Measurements from ENCODE around the gene TMEM86A. TPM values are rescaled to one million over a fixed set of nuclear protein-coding genes. Genes with fewer than 3 reads are reported as not detected.

Gene TMEM86A
- total and polyA plus RNA-seq, 11 donors: 2.3 to 13.1 (median 4.7) TPM

- intact Hi-C loops (cut with DNase I): loop anchor here in 3 of 10 donors (5.0 kb wide), 3 partner anchors 59 to 374 kb away; partner anchors contain the start of genes UEVLD (in 2 of the 3), GTF2H1 (in 1 of the 3) and HPS5 (in 1 of the 3)
- no peaks in the 10 kb centered on the region for H3K27me3 ChIP-seq
- no peak for DNase-seq
- no peak for TF ChIP-seq POLR2A (IDR thresholded peaks at IDR 0.05)
- TF ChIP-seq, protein P1, sequence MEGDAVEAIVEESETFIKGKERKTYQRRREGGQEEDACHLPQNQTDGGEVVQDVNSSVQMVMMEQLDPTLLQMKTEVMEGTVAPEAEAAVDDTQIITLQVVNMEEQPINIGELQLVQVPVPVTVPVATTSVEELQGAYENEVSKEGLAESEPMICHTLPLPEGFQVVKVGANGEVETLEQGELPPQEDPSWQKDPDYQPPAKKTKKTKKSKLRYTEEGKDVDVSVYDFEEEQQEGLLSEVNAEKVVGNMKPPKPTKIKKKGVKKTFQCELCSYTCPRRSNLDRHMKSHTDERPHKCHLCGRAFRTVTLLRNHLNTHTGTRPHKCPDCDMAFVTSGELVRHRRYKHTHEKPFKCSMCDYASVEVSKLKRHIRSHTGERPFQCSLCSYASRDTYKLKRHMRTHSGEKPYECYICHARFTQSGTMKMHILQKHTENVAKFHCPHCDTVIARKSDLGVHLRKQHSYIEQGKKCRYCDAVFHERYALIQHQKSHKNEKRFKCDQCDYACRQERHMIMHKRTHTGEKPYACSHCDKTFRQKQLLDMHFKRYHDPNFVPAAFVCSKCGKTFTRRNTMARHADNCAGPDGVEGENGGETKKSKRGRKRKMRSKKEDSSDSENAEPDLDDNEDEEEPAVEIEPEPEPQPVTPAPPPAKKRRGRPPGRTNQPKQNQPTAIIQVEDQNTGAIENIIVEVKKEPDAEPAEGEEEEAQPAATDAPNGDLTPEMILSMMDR (IDR thresholded peaks at IDR 0.05): no peak
- H3K36me3 ChIP-seq: peaks cover 0 to 6% (median 4%) of the 10 kb centered on the region in 9 donors
- no peak overlapping the region for H3K4me3 ChIP-seq
- H3K4me1 ChIP-seq: peaks cover 0 to 36% (median 19%) of the 10 kb centered on the region in 12 donors
- no peak overlapping the region for H3K27ac ChIP-seq
- no peaks in the 10 kb centered on the region for H3K9me3 ChIP-seq
- no peak for ATAC-seq
- WGBS, 4 donors: 78 to 95% (median 91%) methylated on average over 2 of the region's 2 CpGs
Observed at GRCh38 chr11:18696638-18697225, 1.8 kb upstream of the TMEM86A start.

GRCh38 chr11:18697576-18697975 is 1.0 kb upstream of the TMEM86A start:
- peaks cover 0 to 15% (median 4%) of the 10 kb centered on the region in 9 donors for H3K36me3 ChIP-seq
- intact Hi-C loops (cut with DNase I): loop anchor here in 3 of 10 donors (5.0 kb wide), 3 partner anchors 60 to 375 kb away; partner anchors contain the start of genes UEVLD (in 2 of the 3), GTF2H1 (in 1 of the 3) and HPS5 (in 1 of the 3)
- no peaks in the 10 kb centered on the region for H3K9me3 ChIP-seq
- H3K4me1 ChIP-seq: peaks cover 0 to 36% (median 20%) of the 10 kb centered on the region in 12 donors
- no peaks in the 10 kb centered on the region for H3K27me3 ChIP-seq
- 87 to 91% (median 90%) methylated on average over 4 of the region's 4 CpGs for WGBS, 4 donors
- TF ChIP-seq, protein P1 (IDR thresholded peaks at IDR 0.05): no peak
- TF ChIP-seq POLR2A (IDR thresholded peaks at IDR 0.05): no peak
- no peak for ATAC-seq
- H3K4me3 ChIP-seq: no peak overlapping the region
- peak overlapping the region in 4 of 12 donors; percentile 85 to 94 (median 88) for H3K27ac ChIP-seq
- no peak for DNase-seq

GRCh38 chr11:18699269-18699596 is 654 bp downstream of the TMEM86A start:
- Histone ChIP-seq H3K4me3 (peak overlapping the region; percentile 64 to 97 (median 86)), H3K27ac (peak overlapping the region; percentile 38 to 97 (median 87)), H3K9me3 (no peaks in the 10 kb centered on the region), H3K4me1 (peaks cover 0 to 43% (median 23%) of the 10 kb centered on the region in 12 donors), H3K27me3 (no peaks in the 10 kb centered on the region), H3K36me3 (peaks cover 0 to 19% (median 4%) of the 10 kb centered on the region in 9 donors)
- intact Hi-C loops (cut with DNase I): loop anchor here in 4 of 10 donors (1.0 to 5.0 kb wide), 6 partner anchors 62 to 377 kb away; partner anchors contain the start of genes SPTY2D1 (in 2 of the 4), UEVLD (in 2 of the 4), GTF2H1 (in 1 of the 4) and HPS5 (in 1 of the 4)
- DNase-seq (no peak), ATAC-seq (no peak)
- TF ChIP-seq, protein P1 (IDR thresholded peaks at IDR 0.05): no peak
- no peak for TF ChIP-seq POLR2A (IDR thresholded peaks at IDR 0.05)
- WGBS, 4 donors: 8 to 11% (median 10%) methylated on average over 9 of the region's 9 CpGs

DNA sequence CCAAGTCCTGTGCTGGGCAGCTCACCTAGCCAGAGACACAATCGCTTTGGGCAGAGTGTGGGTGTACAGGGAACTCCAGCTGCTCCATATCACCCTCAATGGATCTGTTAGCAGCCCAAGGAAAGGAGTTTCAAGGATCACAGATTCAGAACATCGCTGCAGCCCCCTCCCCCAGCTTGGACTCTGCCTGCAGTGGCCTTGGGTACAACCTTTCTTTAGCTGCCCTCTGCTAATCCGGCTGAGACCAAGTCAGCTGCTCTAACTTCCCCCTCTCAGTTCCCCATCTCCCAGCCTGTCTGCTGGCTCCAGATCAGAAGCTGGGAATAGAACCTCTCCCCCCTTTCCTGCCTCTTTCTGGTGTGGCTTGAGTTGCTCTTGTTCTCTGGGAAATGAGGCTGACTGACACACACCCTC is 1.3 kb downstream of the TMEM86A start:
- no peak for TF ChIP-seq POLR2A (IDR thresholded peaks at IDR 0.05)
- TF ChIP-seq, protein P1 (IDR thresholded peaks at IDR 0.05): no peak

More for the DNA sequence above, 1.3 kb downstream of the TMEM86A start:
- WGBS, 4 donors: 24 to 40% (median 36%) methylated on average over 3 of the region's 3 CpGs
- Histone ChIP-seq H3K27ac (peak overlapping the region in 10 of 12 donors; percentile 81 to 97 (median 88)), H3K36me3 (peaks cover 0 to 19% (median 4%) of the 10 kb centered on the region in 9 donors), H3K27me3 (no peaks in the 10 kb centered on the region), H3K9me3 (no peaks in the 10 kb centered on the region), H3K4me3 (peak overlapping the region in 10 of 12 donors; percentile 64 to 97 (median 85)), H3K4me1 (peaks cover 0 to 49% (median 28%) of the 10 kb centered on the region in 12 donors)
- DNase-seq: peak in 3 of 5 donors; percentile 46 to 63 (median 48)
- peak; percentile 9 to 55 (median 28) for ATAC-seq
- intact Hi-C loops (cut with DNase I): loop anchor here in 6 of 10 donors (1.0 to 5.0 kb wide), 7 partner anchors 63 to 378 kb away; partner anchors contain the start of genes SPTY2D1 (in 3 of the 6), UEVLD (in 2 of the 6), GTF2H1 (in 1 of the 6) and HPS5 (in 1 of the 6)

All from heart left ventricle (tissue), 16 donors.